HL-60 (cell line): ENCODE data around the gene PRX.

Source experiments
- DNase-seq, 2 experiments: peaks; one replicate each; pipeline ENCODE4 v3.0.0-alpha.2; 2010 to 2020; ENCODE audit warnings: low read depth in 1 of 2, low spot score in 1 of 2
- H3K27ac ChIP-seq: fragments of 250-450 bp; sonication (Bioruptor Pico); replicated peaks from 2 replicates; pipeline ENCODE4 v1.5.1; 2020; ENCODE audit warnings: mild to moderate bottlenecking, moderate library complexity
- H3K27me3 ChIP-seq: fragments of 250-450 bp; sonication (Bioruptor Pico); 2 replicates; pipeline ENCODE4 v1.5.1; 2021; ENCODE audit warnings: mild to moderate bottlenecking, moderate library complexity; ENCODE audit not compliant: insufficient read depth, poor library complexity, severe bottlenecking
- H3K4me3 ChIP-seq: replicated peaks from 2 replicates; pipeline ENCODE4 v1.5.1; 2011; ENCODE audit warnings: mild to moderate bottlenecking, control low read depth, low read length; ENCODE audit not compliant: insufficient read depth
- GABPA ChIP-seq: IDR thresholded peaks from 2 replicates; pipeline ENCODE4 v1.6.1; 2012; ENCODE audit warnings: low read depth
- POLR2AphosphoS5 ChIP-seq: IDR thresholded peaks from 2 replicates; pipeline ENCODE4 v1.6.1; 2012; ENCODE audit warnings: low read depth
- REST ChIP-seq: IDR thresholded peaks from 2 replicates; pipeline ENCODE4 v1.6.1; 2012; ENCODE audit warnings: low read depth; ENCODE audit not compliant: insufficient replicate concordance
- SPI1 ChIP-seq: IDR thresholded peaks from 2 replicates; pipeline ENCODE4 v1.6.1; 2012; ENCODE audit warnings: low read depth, mild to moderate bottlenecking, borderline replicate concordance
- TF ChIP-seq, protein P1 (sequence below): IDR thresholded peaks from one replicate; pipeline ENCODE4 v1.5.1; 2011; ENCODE audit warnings: low read length, control low read depth, inconsistent platforms; ENCODE audit not compliant: insufficient read depth

PRX gene

DNA sequence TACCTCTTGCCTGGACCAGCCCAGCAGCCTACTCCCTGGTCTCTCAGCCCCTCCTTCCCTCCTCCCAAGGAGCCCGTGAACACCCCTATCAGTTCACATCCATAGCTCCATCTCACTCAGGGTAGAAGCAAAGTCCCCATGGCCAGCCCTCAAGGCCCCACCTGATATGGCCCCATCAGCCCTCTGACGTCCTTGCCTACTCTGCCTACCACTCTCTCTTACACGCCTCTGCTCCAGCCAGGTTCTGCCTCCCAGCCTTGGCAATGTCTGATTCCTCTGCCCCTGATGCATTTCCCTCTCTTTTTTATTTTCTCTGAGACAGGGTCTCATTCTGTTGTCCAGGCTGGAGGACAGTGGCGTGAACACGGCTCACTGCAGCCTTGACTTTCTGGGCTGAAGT is 38.8 kb upstream of the PRX start:
- H3K27ac ChIP-seq: no peak overlapping the region
- no peak for DNase-seq
- no peaks in the 10 kb centered on the region for H3K27me3 ChIP-seq
- TF ChIP-seq POLR2AphosphoS5: no peak
- H3K4me3 ChIP-seq: no peak overlapping the region

DNA sequence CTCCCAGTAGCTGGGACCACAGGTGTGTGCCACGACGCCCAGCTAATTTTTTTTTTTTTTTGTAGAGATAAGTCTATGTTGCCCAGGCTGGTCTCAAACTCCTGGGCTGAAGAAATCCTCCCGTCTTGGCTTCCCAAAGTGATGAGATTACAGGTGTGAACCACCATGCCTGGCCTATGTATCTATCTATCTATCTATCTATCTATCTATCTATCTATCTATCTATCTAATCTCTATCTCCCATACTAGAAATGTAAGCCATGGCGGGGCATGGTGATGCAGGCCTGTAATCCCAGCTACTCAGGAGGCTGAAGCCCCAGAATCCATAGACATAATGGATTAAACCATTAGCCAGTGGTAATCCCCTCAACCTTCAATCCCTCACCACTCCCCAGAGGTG is 37.5 kb upstream of the PRX start:
- TF ChIP-seq POLR2AphosphoS5 (no peak), REST (no peak), GABPA (no peak), SPI1 (no peak)
- TF ChIP-seq, protein P1, sequence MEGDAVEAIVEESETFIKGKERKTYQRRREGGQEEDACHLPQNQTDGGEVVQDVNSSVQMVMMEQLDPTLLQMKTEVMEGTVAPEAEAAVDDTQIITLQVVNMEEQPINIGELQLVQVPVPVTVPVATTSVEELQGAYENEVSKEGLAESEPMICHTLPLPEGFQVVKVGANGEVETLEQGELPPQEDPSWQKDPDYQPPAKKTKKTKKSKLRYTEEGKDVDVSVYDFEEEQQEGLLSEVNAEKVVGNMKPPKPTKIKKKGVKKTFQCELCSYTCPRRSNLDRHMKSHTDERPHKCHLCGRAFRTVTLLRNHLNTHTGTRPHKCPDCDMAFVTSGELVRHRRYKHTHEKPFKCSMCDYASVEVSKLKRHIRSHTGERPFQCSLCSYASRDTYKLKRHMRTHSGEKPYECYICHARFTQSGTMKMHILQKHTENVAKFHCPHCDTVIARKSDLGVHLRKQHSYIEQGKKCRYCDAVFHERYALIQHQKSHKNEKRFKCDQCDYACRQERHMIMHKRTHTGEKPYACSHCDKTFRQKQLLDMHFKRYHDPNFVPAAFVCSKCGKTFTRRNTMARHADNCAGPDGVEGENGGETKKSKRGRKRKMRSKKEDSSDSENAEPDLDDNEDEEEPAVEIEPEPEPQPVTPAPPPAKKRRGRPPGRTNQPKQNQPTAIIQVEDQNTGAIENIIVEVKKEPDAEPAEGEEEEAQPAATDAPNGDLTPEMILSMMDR: no peak
- no peak overlapping the region for H3K4me3 ChIP-seq
- no peaks in the 10 kb centered on the region for H3K27me3 ChIP-seq
- no peak overlapping the region for H3K27ac ChIP-seq
- no peak for DNase-seq

DNA sequence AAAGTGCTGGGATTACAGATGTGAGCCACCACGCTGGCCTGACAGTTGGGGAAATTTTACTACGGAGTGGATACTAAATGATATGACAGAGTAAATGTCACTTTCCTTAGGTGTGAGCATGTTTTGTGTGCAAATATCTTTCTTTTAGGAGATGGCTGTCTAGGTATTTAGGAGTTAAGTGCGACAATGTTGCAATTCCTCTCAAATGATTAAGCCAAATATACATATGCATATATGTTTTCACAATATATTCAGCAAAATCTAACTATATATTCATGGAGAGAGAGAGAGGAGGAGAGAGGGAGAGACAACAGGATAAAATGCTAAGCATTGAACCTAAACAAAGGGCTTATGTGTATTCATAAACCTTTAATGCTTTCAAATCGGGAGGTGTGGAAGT is 36.3 kb upstream of the PRX start:
- TF ChIP-seq POLR2AphosphoS5 (no peak), REST (no peak), GABPA (no peak), SPI1 (no peak)
- TF ChIP-seq, protein P1: no peak
- Histone ChIP-seq H3K4me3 (no peak overlapping the region), H3K27me3 (no peaks in the 10 kb centered on the region), H3K27ac (no peak overlapping the region)
- DNase-seq: no peak

- no peak overlapping the region for H3K4me3 ChIP-seq
- H3K27ac ChIP-seq: no peak overlapping the region
- TF ChIP-seq REST (no peak), POLR2AphosphoS5 (no peak), SPI1 (no peak), GABPA (no peak)
- TF ChIP-seq, protein P1: no peak
- no peaks in the 10 kb centered on the region for H3K27me3 ChIP-seq
- DNase-seq: no peak
These were observed 33.1 kb upstream of the PRX start for GRCh38 chr19:40446263-40446784.
